Measurements from ENCODE around the gene ENPP6. TPM values are rescaled to one million over a fixed set of nuclear protein-coding genes. Genes with fewer than 3 reads are reported as not detected.
A peak's percentile ranks its signal among the peaks of the same experiment; 100 is the strongest.

The ENPP6 gene
- total RNA-seq, 2 donors from 2014 or later: 0.07 to 0.47 TPM

DNA sequence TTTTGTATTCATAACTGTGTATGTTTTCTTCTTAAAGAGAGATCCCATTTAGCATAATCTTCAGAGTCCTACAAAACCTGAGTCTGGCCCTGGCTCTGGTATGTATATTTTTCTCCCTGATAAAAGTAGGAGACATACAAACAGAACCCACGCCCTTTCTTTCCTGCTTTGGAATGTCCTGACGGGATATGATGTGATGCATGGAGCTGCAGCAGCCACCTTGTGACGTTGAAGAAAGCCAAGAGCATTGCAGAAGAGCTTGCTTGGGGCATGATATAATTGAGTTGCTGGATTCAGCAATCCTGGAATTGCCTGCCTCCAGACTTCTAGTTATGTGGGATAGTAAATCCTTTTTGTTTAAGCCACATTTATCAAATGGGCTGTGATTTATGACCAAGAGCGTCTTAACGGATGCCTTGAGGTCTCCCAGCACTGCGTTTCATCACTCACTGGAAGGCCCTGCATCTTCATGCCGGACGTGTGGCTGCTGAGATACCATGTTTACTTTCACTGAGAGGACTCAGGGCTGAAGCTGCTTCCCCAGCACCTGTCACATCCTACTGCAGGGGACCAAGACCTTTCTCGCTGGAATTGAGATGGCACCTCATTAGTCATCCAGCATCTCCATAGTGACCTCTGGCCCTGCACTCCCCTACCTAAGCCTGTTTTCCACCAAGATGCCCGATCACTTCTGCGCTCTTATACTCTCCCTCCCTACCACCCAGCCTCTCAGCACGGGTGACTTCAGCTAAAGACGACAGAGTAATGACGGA, 107.0 kb downstream of the ENPP6 start:
- Mint-ChIP-seq H3K27ac (no peak overlapping the region), H3K36me3 (no peaks in the 10 kb centered on the region), H3K9me3 (no peaks in the 10 kb centered on the region)
- ATAC-seq: no peak
- DNase-seq (ENCODE audit: low spot score in 2 of 2): no peak

DNA sequence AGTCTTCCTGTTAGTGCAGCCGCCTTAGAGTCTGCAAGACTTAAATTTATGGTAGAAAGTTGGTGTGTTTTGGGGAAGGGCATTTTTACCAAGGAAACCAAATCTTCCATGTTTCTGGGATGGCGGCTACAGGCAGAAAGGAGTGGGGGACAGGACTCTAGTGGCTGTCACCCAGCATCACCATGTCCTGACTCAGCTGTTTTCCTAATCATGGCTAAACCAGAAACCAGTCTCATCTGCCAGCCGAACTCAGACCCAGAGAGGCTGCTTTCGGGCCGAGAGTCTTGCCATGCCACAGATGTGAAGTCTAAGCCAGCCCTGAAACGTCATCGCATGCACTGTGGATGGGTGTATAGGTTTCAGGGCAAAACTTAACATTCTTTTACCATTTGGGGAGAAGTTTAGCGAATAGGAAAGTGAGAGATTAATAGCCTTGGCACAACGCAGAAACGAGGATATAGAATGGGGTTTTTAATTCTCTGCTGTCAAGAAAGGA, 109.6 kb downstream of the ENPP6 start:
- DNase-seq (ENCODE audit: low spot score in 2 of 2) (no peak), ATAC-seq (no peak)
- H3K36me3 Mint-ChIP-seq: no peaks in the 10 kb centered on the region
- H3K27ac Mint-ChIP-seq: no peak overlapping the region
- H3K9me3 Mint-ChIP-seq: no peaks in the 10 kb centered on the region

DNA sequence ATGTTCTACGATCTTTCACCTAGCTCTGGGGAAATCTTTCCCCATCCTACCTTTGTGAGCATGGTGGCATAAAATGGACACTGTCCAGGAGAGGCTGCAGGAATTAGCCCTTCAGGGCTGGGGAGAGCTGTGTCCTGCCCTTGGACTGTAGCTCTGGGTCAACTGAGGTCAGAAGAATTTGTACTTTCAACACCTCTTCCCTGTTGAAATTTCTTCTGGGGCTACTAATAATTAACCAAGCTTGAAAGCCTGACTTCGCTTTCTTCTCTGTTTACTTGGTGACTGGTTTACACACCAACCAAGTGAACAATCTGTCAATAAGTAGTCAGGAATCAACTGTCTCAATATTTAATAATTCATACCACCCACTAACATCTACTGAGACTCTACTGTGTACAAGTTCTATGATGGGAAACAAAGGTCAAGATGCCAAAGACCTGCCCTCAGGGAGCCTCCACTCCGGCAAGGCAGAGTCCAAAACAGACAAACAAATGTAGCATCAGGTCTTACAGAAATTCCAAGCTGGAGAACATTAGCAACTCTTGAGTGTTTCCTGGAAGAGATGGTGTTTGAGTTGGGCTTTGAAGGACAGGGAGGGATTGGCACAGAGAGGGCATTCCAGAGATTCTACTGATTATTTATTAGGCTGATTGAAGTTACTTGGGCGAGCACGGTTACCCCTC, 113.1 kb downstream of the ENPP6 start:
- ATAC-seq: no peak
- no peak overlapping the region for H3K27ac Mint-ChIP-seq
- no peaks in the 10 kb centered on the region for H3K9me3 Mint-ChIP-seq

DNA sequence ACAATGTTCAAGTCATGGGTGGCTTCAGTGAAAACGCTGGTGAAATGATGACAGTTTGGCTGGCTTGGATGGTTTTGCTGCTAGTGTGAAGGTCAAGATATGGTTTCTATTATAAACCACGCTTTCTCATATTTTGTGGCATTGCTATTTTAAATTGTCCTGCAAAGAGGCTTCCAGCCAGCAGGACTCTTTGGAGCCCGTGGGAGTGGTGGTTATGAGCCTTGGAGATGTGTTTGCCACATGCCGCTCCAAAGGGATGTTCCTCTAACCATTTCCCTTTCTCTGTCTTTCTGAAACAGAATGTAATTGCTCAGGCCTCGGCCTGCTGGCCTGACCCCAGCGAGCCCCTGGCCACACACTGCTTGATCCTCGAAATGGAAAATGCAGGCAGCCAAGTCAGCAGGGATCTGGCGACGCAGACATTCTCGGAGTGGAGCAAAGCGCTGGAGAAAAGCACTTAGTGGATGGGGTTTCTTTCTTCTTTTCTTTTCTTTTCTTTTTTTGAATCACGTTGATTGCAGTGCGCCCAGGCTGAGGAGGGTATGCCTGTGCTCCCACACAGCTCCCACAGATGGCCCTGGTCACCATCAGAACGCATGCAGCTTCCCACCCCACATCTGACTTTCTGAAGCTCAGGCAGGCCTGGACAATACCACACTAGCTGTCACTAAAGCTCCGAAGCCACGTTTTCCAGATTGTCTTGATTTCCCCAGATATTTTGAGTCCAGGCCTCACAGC, 114.0 kb downstream of the ENPP6 start:
- DNase-seq (ENCODE audit: low spot score in 2 of 2): no peak
- H3K27ac Mint-ChIP-seq: peak overlapping the region in 1 of 2 donors; percentile 79
- ATAC-seq: no peak
- H3K36me3 Mint-ChIP-seq: no peaks in the 10 kb centered on the region
- H3K9me3 Mint-ChIP-seq: no peaks in the 10 kb centered on the region

More for the DNA sequence above, 113.1 kb downstream of the ENPP6 start:
- no peak for DNase-seq (ENCODE audit: low spot score in 2 of 2)
- H3K36me3 Mint-ChIP-seq: no peaks in the 10 kb centered on the region

DNA sequence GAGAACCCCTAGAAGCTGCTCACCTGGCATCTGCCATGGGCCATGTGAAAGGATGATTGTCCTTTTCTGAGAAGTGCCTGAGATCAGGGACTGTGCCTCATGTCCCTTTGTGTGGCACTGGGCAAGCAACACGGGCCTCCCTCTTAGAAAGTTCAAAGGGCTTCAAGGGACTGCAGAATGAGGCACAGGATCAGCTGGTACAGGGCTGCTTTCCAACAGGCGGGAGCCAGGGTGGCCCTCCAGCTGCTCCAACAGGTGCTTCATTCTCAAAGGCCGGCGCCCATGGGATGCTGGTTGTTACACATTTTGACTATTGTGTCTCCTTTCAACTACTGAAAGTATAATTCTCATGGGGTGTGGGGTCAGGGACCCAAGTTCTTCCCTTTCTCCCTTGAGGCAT, 114.7 kb downstream of the ENPP6 start:
- H3K9me3 Mint-ChIP-seq: no peaks in the 10 kb centered on the region
- no peak for ATAC-seq
- no peaks in the 10 kb centered on the region for H3K36me3 Mint-ChIP-seq
- H3K27ac Mint-ChIP-seq: no peak overlapping the region
- DNase-seq (ENCODE audit: low spot score in 2 of 2): no peak

DNA sequence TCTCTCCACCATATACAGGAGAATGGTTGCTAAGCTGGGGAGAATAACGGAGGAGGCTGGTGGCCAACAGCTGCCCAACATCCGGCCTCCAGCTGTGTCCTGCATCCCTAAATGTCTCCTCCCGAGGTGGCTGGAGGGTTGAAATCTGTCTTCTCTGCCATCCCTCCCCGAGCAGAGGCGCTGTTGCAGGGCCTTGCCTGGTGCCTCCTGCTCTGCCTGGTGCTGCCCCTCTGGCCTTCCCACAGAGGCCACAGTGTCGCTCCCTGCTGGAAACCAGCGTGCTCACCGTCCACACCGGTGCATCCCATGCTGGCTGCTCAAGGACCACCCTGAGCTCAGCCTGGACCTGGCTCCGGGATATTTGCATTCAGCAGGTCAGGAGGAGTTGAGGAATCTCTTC, 115.2 kb downstream of the ENPP6 start:
- Mint-ChIP-seq H3K9me3 (no peaks in the 10 kb centered on the region), H3K36me3 (no peaks in the 10 kb centered on the region), H3K27ac (no peak overlapping the region)
- ATAC-seq (no peak), DNase-seq (ENCODE audit: low spot score in 2 of 2) (no peak)

DNA sequence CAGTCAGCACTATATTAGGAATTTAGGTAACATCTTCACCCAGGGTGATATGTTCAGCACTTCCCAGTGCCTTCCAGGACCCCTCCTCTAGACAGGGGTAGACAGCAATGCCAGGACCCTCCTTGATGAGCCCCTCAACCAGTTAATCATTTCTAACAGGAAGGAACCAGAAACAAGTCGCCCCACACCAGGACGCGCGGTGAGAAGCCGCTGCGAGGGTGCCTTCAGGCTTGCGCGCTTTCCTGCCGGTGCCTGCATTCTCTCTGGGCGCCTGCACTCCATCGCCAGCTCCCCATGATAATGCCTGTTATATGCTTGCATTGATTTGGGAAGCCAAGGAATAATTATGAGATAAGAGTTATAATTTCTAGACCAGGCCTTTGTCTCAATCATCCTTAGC, 116.0 kb downstream of the ENPP6 start:
- Mint-ChIP-seq H3K36me3 (no peaks in the 10 kb centered on the region), H3K9me3 (no peaks in the 10 kb centered on the region)

DNA sequence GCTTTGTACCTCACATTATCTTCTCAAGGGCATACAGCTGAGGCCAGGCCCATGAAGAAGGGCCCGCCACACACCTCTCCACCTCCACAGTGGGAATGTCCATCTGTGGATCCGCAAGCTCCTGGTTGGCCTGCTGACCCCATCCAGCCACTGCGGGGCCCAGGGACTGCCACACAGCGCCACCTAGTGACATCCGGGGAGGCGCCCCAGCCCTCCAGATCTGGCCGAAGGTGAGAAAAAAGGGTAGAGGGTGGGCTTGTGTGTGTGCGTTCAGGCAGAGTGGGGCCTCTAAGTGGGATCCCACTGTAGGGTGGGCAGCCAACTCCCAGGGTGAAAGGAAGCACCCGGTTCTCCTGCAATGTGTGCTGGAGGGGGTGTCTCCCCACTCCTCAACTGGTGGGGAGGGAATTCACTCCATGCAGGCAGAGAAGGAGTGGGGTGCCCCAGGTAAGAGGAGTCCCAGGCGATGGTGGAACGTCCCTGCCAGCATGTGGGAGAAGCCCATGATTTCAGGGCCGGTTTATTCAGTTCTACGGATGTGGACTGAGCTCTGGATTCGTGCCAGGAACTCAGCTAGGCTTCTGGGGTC, 117.3 kb downstream of the ENPP6 start:
- Mint-ChIP-seq H3K36me3 (no peaks in the 10 kb centered on the region), H3K9me3 (no peaks in the 10 kb centered on the region), H3K27ac (no peak overlapping the region)
- DNase-seq (ENCODE audit: low spot score in 2 of 2) (peak in 1 of 2 donors; percentile 57), ATAC-seq (peak; percentile 66 to 77)

More for the DNA sequence above, 116.0 kb downstream of the ENPP6 start:
- DNase-seq (ENCODE audit: low spot score in 2 of 2) (no peak), ATAC-seq (no peak)
- no peak overlapping the region for H3K27ac Mint-ChIP-seq

DNA sequence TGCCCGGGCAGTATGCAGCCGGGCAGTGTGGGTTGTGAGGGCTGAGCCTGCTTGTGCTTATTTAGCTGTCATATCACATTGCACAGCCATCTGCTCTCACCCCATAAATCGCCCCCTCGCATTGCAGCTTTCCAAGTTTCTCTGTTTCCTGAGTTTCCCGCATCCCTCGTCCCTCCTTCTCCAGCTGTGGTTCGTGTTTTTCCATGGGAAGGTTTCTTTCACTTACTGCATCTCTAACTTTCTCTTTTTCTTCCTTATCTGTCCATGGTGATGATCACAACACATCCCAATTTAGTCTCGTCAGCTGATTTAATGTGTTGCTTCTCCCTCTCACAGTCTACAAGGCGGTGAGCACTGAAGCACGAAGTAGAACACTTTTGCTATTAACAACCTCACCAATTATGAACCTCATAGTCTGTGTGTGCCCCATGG, 118.1 kb downstream of the ENPP6 start:
- DNase-seq (ENCODE audit: low spot score in 2 of 2) (no peak), ATAC-seq (no peak)
- H3K27ac Mint-ChIP-seq: no peak overlapping the region
- H3K9me3 Mint-ChIP-seq: no peaks in the 10 kb centered on the region
- no peaks in the 10 kb centered on the region for H3K36me3 Mint-ChIP-seq

DNA sequence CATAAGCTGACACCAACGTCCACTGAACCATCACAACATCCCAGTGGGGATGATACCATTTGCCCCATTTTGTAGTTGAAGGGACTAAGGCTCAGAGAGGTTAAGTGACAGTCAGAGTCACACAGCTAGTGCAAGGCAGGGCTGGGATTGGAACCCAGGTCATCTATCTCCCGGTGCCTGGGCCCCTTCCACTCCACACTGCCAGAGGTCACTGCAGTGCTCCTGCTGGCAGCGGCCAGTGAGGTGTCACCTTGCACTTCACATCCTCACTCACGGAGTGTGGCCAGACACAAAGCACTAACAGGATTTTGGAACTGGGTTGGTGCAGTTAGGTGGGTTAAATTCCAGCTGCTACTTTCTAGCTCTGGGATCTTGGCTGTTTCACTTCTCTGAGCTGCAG, 118.7 kb downstream of the ENPP6 start:
- no peak for ATAC-seq
- no peaks in the 10 kb centered on the region for H3K36me3 Mint-ChIP-seq
- no peak for DNase-seq (ENCODE audit: low spot score in 2 of 2)
- H3K9me3 Mint-ChIP-seq: no peaks in the 10 kb centered on the region
- no peak overlapping the region for H3K27ac Mint-ChIP-seq

DNA sequence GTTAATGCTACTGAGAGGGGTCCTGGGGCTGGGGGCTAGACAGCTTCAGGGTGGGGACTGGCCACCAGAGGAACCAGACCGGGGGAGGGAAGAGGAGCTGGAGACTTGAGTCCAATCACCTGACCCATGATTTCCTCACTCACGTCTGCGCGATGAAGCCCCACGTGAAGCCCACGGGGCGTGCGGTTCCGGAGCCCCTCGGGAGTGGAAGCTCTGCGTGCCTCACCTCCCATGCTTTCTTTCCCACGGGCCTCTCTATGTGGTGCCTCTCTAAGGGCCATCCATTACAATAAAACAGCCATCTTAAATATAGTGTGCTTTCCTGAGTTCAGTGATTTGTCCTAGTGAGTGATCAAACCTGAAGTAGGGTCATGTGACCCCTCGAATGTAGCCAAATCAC, 119.9 kb downstream of the ENPP6 start:
- no peak overlapping the region for H3K27ac Mint-ChIP-seq
- H3K36me3 Mint-ChIP-seq: no peaks in the 10 kb centered on the region
- H3K9me3 Mint-ChIP-seq: no peaks in the 10 kb centered on the region
- ATAC-seq (no peak), DNase-seq (ENCODE audit: low spot score in 2 of 2) (no peak)

DNA sequence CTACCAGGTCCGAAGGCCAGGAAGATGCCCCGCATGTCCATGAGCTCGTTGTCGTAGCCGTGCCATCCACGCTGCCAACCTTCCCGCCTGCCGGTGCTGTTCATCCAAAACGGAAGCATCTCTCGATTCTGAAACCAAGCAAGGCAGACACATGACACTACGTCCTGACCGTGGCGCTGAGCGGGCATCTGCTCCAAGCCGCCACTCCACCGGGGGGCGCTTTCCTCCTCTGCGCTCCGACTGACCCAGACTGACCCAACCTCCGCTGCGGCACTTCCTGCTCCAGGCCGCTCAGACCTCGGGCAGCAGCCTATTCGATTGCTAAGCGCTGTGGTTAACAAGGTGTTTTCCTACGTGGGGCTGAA, 120.5 kb downstream of the ENPP6 start:
- Mint-ChIP-seq H3K27ac (peak overlapping the region in 1 of 2 donors; percentile 17), H3K36me3 (no peaks in the 10 kb centered on the region), H3K9me3 (no peaks in the 10 kb centered on the region)
- peak in 1 of 2 donors; percentile 37 for DNase-seq (ENCODE audit: low spot score in 2 of 2)
- peak; percentile 67 to 78 for ATAC-seq

DNA sequence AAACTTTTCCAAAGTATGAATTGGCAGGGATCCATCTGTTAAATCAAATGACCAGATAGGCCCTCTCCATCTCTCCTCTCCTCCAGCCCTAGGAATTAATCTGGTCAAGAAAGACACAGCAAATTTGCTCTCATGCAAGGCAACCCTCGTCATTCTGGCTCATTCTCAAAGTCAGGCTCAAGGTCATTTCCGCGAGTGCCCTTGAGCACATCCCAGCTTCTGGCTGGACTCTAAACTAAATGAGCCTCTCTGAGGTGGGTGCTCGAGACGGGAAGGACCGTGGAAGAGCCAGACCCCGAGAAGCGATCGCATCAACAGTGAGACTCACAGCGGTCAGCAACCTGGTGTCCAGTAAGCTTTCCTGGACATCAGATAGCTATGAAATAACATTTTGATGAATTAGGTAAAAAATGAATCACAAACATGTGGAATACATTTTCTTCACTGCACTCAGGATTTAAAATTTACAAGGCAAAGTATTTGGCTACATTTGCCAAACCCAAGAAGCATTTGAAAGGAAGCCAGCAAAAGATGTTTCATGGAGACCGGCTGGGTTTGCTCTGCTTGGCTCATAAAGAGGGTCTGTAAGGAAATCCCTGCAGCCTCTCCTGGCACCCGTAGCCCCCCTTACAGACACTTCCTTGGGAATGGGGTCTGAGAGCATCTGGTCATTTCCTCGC, 121.0 kb downstream of the ENPP6 start:
- no peaks in the 10 kb centered on the region for H3K9me3 Mint-ChIP-seq
- ATAC-seq (no peak), DNase-seq (ENCODE audit: low spot score in 2 of 2) (no peak)
- no peaks in the 10 kb centered on the region for H3K36me3 Mint-ChIP-seq
- H3K27ac Mint-ChIP-seq: no peak overlapping the region

DNA sequence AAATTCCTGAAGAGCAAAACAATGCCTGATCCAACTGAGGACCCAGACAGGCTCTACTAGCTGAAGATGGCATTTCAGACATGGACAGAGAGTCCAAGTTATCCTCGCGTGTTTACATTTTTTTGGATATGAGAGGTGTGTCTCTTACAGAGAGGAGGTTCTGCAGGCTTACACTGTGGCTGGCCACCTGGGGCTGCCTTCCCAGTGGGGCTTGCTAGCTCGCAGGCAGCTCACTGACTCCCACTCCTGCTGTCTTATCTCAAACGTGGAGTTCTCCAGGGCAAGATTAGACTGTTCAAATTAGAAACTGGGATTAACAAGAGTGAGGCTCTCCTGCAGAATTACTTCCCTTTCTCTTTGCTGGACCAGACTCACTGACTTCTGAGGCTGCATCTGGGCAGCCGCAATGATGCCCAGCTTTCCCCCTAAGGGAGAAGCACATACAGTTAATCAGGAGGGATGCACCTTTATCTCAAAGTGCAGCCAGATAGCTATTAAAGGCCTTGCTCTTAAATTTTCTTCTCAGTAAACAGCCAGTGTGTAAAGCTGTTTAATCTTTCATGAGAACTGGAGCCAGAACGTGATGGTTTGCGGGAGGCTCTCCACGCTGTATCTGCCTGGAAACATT, 123.0 kb downstream of the ENPP6 start:
- Mint-ChIP-seq H3K27ac (no peak overlapping the region), H3K36me3 (no peaks in the 10 kb centered on the region), H3K9me3 (no peaks in the 10 kb centered on the region)
- no peak for DNase-seq (ENCODE audit: low spot score in 2 of 2)
- ATAC-seq: no peak

DNA sequence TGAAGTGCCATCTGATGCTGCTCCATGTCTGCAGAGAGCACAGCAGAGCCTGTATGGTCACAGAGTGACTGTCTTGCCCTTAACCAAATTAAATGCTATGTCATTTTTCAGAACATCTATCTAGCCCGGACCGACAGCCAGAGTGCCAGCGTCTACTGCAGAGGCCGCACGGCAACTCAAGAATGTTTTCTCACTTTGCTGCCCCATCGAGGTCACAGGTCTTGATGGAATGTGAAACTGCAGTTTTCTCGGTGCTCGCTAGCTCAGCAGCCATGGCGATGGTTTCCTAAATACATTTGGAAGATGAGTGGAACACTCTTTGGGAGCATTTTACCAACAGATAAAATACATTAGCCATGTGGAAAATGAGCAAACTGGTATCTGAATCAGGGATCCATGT, 125.7 kb downstream of the ENPP6 start:
- no peak for ATAC-seq
- DNase-seq (ENCODE audit: low spot score in 2 of 2): no peak
- Mint-ChIP-seq H3K27ac (no peak overlapping the region), H3K36me3 (no peaks in the 10 kb centered on the region), H3K9me3 (no peaks in the 10 kb centered on the region)

DNA sequence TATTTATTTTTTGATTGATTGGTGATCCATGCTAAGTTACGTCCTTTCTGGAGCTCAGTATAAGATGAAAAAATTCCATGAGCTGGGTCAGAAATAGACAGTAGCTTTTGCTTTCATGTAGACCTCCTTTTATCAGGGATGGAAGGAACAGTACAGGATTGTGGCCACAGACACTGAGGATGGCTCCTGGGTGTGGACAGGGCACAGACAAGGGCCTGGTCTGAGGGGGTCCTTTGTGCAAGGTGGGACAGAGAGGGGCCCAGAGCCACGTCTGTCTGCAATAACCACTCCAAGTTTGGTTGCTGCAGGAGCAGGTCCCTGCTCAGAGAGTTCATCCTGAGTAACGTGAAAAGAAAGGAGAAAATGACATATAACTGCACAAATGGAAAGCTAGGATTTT, 127.1 kb downstream of the ENPP6 start:
- no peaks in the 10 kb centered on the region for H3K9me3 Mint-ChIP-seq
- H3K27ac Mint-ChIP-seq: no peak overlapping the region
- DNase-seq (ENCODE audit: low spot score in 2 of 2) (no peak), ATAC-seq (no peak)
- H3K36me3 Mint-ChIP-seq: no peaks in the 10 kb centered on the region
